Stimulated activated naive CD8-positive, alpha-beta T cell treated with anti-CD3 and anti-CD28 coated beads, Interleukin-15, Interleukin-2, amounts not matched to agents 100 ng/mL and 50 ng/mL, for 24 hours (primary cell): ENCODE measurements around the gene SLC38A11.

ENCODE experiments used
- H3K27ac Mint-ChIP-seq: one replicate; pipeline ENCODE4 v1.8.0; 2021; ENCODE audit warnings: mild to moderate bottlenecking, mixed read lengths
- H3K27me3 Mint-ChIP-seq: one replicate; pipeline ENCODE4 v1.8.0; 2021; ENCODE audit warnings: mixed read lengths
- H3K36me3 Mint-ChIP-seq: one replicate; pipeline ENCODE4 v1.8.0; 2021; ENCODE audit warnings: low read depth, mixed read lengths
- H3K4me1 Mint-ChIP-seq: one replicate; pipeline ENCODE4 v1.8.0; 2021; ENCODE audit warnings: low read depth, mixed read lengths
- H3K4me3 Mint-ChIP-seq: one replicate; pipeline ENCODE4 v1.8.0; 2021; ENCODE audit warnings: mild to moderate bottlenecking, mixed read lengths
- H3K9me3 Mint-ChIP-seq: one replicate; pipeline ENCODE4 v1.8.0; 2021; ENCODE audit warnings: mixed read lengths

Gene SLC38A11

GRCh38 chr2:164948540-164948939 lies 6.8 kb downstream of the SLC38A11 start:
- Mint-ChIP-seq H3K27me3 (peaks cover 17% of the 10 kb centered on the region), H3K27ac (no peak overlapping the region), H3K9me3 (no peaks in the 10 kb centered on the region), H3K4me3 (no peak overlapping the region), H3K4me1 (peaks cover 4% of the 10 kb centered on the region), H3K36me3 (no peaks in the 10 kb centered on the region)

GRCh38 chr2:164947281-164947680 lies 8.0 kb downstream of the SLC38A11 start:
- Mint-ChIP-seq H3K9me3 (no peaks in the 10 kb centered on the region), H3K4me1 (peaks cover 4% of the 10 kb centered on the region), H3K27me3 (peaks cover 11% of the 10 kb centered on the region), H3K36me3 (no peaks in the 10 kb centered on the region), H3K27ac (no peak overlapping the region), H3K4me3 (no peak overlapping the region)

- Mint-ChIP-seq H3K36me3 (no peaks in the 10 kb centered on the region), H3K27me3 (no peaks in the 10 kb centered on the region), H3K4me1 (peaks cover under 1% of the 10 kb centered on the region), H3K9me3 (no peaks in the 10 kb centered on the region), H3K4me3 (no peak overlapping the region), H3K27ac (no peak overlapping the region)
Measured at GRCh38 chr2:164943289-164943688, 12.0 kb downstream of the SLC38A11 start.

- no peaks in the 10 kb centered on the region for H3K9me3 Mint-ChIP-seq
- H3K27me3 Mint-ChIP-seq = no peaks in the 10 kb centered on the region
- H3K4me3 Mint-ChIP-seq = no peak overlapping the region
- no peak overlapping the region for H3K27ac Mint-ChIP-seq
- no peaks in the 10 kb centered on the region for H3K36me3 Mint-ChIP-seq
- peaks cover 13% of the 10 kb centered on the region for H3K4me1 Mint-ChIP-seq
Measured at GRCh38 chr2:164937864-164938401, 17.4 kb downstream of the SLC38A11 start.

- Mint-ChIP-seq H3K36me3 (no peaks in the 10 kb centered on the region), H3K27me3 (no peaks in the 10 kb centered on the region), H3K9me3 (no peaks in the 10 kb centered on the region), H3K27ac (no peak overlapping the region), H3K4me3 (no peak overlapping the region), H3K4me1 (peaks cover 13% of the 10 kb centered on the region)
Measured at GRCh38 chr2:164935118-164936101, 19.9 kb downstream of the SLC38A11 start.

- Mint-ChIP-seq H3K4me3 (no peak overlapping the region), H3K36me3 (no peaks in the 10 kb centered on the region), H3K9me3 (no peaks in the 10 kb centered on the region), H3K27me3 (no peaks in the 10 kb centered on the region), H3K27ac (no peak overlapping the region), H3K4me1 (peaks cover 13% of the 10 kb centered on the region)
Measured at GRCh38 chr2:164934401-164935117, 20.8 kb downstream of the SLC38A11 start.

GRCh38 chr2:164933671-164934189 lies 21.6 kb downstream of the SLC38A11 start:
- Mint-ChIP-seq H3K4me1 (peaks cover 13% of the 10 kb centered on the region), H3K27me3 (no peaks in the 10 kb centered on the region), H3K4me3 (no peak overlapping the region), H3K36me3 (no peaks in the 10 kb centered on the region), H3K27ac (no peak overlapping the region), H3K9me3 (no peaks in the 10 kb centered on the region)

GRCh38 chr2:164932377-164932776 lies 22.9 kb downstream of the SLC38A11 start:
- Mint-ChIP-seq H3K27me3 (no peaks in the 10 kb centered on the region), H3K4me1 (peaks cover 10% of the 10 kb centered on the region), H3K9me3 (no peaks in the 10 kb centered on the region), H3K4me3 (no peak overlapping the region), H3K36me3 (no peaks in the 10 kb centered on the region), H3K27ac (no peak overlapping the region)

GRCh38 chr2:164928101-164928673 lies 27.1 kb downstream of the SLC38A11 start:
- Mint-ChIP-seq H3K27ac (no peak overlapping the region), H3K4me1 (no peaks in the 10 kb centered on the region), H3K9me3 (no peaks in the 10 kb centered on the region), H3K27me3 (no peaks in the 10 kb centered on the region), H3K36me3 (no peaks in the 10 kb centered on the region), H3K4me3 (no peak overlapping the region)

- Mint-ChIP-seq H3K9me3 (no peaks in the 10 kb centered on the region), H3K27me3 (peaks cover 4% of the 10 kb centered on the region), H3K27ac (no peak overlapping the region)
Measured at GRCh38 chr2:164922134-164922533, 33.2 kb downstream of the SLC38A11 start.

GRCh38 chr2:164920430-164920829 lies 34.9 kb downstream of the SLC38A11 start:
- Mint-ChIP-seq H3K9me3 (no peaks in the 10 kb centered on the region), H3K27ac (no peak overlapping the region), H3K27me3 (peaks cover 4% of the 10 kb centered on the region), H3K36me3 (no peaks in the 10 kb centered on the region), H3K4me3 (no peak overlapping the region), H3K4me1 (no peaks in the 10 kb centered on the region)

More at GRCh38 chr2:164922134-164922533, 33.2 kb downstream of the SLC38A11 start:
- no peaks in the 10 kb centered on the region for H3K4me1 Mint-ChIP-seq
- no peak overlapping the region for H3K4me3 Mint-ChIP-seq
- no peaks in the 10 kb centered on the region for H3K36me3 Mint-ChIP-seq

GRCh38 chr2:164917296-164917903 lies 37.9 kb downstream of the SLC38A11 start:
- Mint-ChIP-seq H3K27ac (no peak overlapping the region), H3K4me1 (peaks cover 3% of the 10 kb centered on the region), H3K9me3 (no peaks in the 10 kb centered on the region), H3K27me3 (peaks cover 8% of the 10 kb centered on the region), H3K4me3 (no peak overlapping the region), H3K36me3 (no peaks in the 10 kb centered on the region)

- Mint-ChIP-seq H3K36me3 (no peaks in the 10 kb centered on the region), H3K27ac (no peak overlapping the region), H3K4me1 (peaks cover 3% of the 10 kb centered on the region), H3K27me3 (peaks cover 8% of the 10 kb centered on the region), H3K4me3 (no peak overlapping the region), H3K9me3 (no peaks in the 10 kb centered on the region)
Measured at GRCh38 chr2:164915566-164915965, 39.8 kb downstream of the SLC38A11 start.

GRCh38 chr2:164913640-164914350 lies 41.5 kb downstream of the SLC38A11 start:
- H3K27me3 Mint-ChIP-seq = peaks cover 4% of the 10 kb centered on the region
- H3K4me3 Mint-ChIP-seq = no peak overlapping the region
- no peaks in the 10 kb centered on the region for H3K9me3 Mint-ChIP-seq
- H3K27ac Mint-ChIP-seq = no peak overlapping the region
- H3K4me1 Mint-ChIP-seq = peaks cover 12% of the 10 kb centered on the region
- H3K36me3 Mint-ChIP-seq = no peaks in the 10 kb centered on the region
